ENCODE data around the gene CYTH1.
"Not testable (repeated sequence)": the region's sequence is repeated elsewhere in the genome, so short reads cannot be mapped to it uniquely, and the experiment has no call there.

The CYTH1 gene

DNA sequence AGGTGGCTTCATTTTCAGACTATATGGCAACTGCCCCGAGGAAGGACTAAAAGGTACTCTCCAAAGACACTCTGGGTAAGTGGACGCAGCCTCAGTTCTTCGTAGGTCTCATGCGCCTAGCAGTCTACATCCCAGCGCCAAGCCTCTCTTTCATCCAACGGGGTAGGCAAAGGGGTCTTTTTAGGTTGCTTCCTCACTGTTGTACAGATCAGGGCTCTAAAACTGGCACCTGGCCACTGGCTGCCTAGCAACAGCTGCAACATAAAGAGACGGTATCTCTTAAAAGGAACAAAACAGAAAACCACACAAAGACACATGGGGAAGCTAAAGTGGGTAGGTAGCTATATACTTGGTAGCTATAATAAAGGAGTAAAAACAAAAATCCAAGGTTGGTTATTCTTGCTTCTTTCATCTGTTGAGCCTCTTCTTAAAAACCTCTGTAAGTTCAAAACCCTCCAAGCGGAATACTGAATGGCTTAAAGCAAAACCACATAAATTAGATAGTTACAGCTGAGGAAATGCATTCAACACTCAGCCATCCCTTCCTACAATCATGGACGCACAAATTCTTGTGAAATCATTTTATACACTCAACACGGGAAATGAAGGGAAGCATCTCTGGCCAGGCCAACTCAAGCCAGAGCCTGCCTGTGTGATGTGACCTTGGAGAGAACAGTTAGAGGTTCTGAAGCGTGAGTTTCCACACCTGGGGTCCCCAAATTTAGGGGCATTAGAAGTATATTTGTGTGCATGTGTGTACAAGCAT, 22.7 kb downstream of the CYTH1 start:
- DNase-seq: peak; percentile 76

DNA sequence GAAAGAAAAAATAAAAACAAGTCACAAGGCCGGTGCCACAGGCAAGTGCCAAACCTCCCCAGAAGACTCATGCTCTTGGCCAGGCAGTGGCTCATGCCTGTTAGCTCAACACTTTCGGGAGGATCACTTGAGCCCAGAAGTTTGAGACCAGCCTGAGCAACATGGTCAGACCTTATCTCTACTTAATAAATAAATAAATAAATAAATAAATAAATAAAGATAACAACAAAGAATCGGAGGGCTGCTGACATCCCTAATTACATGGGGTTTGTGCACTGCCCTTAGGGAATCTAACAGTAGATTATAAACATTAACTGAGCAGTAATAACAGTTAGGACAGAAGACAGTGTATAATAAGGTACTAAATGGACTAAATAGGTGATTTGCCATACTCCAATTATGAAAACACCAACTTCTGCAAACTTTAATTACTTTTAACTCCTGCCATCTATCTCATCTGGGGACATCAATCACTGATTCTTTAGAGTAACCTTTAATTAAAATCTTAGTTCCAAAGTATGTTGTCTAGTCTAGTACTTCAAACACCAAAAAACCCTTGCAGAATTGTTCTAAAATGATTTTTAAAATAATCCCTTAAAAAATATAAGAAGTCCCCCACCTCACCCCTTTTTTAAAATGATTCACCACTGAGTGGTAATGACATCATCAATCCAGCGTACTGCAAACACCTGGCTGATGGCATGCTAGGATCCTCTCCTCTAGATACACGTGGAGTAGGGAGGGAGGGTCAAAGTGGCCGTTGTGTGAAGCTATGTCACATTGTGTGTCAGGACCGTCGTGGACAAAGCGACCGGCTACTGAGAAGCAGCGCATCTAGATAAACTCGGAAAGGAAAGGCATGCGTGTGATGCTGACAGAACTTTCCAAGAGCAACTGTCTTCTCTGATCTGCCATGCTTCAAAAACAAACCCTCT, 28.5 kb downstream of the CYTH1 start:
- no peak for DNase-seq

DNA sequence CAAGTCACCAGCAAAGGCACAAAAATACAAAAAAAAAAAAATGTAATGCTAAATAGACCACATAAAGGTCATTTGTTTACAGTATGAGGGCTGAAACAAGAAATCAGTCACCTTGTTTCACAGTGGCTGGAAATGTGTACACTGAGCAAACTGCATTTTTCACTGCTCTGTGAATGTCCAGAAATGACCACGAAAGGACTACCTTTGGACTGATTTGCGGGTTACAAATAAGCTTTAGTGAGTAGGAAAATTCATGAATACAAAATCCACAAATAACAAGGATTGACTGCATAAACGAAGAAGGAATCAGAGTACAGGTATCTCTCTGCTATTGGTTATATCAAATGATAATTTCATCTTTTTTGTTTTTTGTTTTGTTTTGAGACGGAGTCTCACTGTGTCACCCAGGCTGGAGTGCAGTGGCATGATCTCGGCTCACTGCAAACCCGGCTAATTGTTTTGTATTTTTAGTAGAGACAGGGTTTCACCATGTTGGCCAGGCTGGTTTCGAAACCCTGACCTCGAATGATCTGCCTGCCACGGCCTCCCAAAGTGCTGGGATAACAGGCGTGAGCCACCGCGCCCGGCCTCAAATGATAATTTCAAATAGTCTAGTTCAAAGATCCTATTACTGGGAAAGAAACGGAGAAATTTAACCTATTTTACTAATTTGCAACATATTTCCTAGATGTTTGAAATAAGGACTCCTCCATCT, 30.5 kb downstream of the CYTH1 start:
- no peak for DNase-seq

DNA sequence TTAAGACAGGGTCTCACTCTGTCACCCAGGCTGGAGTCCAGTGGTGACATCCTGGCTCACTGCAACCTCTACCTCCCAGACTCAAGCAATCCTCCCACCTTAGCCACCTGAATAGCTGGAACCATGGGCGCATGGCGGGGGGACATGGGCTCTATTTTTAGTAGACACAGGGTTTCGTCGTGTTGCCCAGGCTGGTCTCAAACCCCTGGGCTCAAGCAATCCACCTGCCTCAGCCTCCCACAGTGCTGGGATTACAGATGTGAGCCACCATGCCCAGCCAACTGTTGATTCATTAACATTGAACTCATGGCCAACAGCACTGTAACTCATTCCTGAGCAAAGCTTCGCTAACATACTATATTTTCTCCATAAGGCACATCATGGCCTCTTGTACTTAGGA, 31.1 kb downstream of the CYTH1 start:
- DNase-seq: not testable (repeated sequence)

DNA sequence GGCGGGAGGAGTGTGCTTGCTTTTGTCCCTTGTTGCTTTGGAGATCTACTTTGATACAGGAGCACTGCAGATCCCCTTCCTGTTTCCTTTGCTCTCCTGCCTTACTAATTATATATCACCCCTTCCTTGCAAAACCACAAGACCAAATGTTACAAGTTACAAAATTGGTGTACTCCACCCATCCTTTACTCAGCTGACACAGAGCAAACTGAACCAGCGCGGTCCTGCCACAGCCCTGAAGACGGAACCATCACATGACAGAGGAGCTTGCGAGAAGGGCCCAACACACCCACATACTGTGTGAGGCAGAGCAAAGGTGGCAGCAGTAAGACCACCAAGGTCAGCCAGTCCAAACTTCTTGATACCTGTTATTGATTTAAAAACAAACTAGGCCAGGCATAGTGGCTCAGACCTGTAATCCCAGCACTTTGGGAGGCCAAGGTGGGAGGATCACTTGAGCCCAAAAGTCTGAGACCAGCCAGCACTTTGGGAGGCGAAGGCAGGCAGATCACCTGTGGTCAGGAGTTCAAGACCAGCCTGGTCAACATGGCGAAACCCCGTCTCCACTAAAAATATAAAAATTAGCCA, 33.2 kb downstream of the CYTH1 start:
- DNase-seq: peak; percentile 82

DNA sequence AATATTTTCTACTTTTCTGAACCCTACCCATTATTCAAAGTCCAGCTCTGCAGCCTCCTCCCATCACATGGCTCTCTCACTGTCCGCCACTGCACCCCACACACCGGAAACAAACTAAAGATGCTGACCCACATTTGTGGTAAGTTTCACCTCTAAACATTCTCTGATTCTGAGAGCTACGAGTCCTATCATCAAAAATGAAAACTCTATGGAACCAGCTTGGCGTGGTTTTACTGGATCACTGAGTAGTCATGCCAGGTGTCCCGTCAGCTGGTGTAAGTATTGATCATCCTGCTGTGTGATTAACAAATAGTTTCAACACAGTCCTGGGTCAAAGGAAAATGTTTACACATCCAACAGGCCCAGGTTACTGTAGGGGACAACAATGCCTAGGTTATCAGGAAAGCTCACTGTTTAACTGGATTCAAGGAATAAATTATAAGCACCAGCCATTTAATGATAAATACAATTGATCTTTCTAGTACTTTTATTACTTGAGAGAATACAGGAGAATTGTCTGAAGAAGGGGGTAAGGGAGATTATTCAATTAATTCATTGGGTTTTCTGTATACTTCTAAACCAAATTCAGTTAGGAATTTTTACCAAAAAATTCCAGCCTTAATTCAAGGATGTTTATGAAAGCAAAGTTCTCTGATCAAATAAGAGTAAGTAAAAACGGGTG, 33.9 kb downstream of the CYTH1 start:
- peak; percentile 68 for DNase-seq

DNA sequence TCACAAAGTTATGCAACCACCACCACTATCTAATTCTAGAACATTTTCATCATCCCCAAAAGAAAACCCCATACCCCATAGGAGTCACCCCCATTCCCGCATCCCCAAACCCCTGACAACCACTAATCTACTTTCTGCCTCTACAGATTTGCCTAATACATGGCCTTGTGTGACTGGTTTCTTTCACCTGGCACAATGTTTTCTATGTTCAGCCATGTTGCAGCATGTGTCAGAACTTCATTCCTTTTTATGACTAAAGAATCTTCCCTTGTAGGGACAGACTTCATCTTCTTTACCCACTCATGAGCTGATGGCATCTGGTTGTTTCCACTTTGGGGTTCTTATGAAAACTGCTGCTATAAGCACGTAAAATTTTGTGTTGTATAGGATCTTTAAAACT, 34.6 kb downstream of the CYTH1 start:
- no peak for DNase-seq

DNA sequence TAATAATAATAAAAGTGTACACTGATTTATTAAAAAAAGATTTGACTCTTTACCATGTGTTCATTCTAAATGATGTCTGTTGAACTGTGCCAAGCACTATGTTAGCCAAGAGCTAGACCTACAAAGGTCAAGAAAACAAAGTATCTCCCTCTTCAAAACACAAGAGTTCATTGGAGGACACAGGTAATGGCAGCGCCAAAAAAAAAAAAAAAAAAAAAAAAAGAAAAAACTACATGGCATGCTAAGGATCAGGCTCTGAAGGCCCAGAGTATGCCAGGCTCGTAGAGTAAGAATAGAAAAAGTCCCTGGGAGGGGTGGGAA, 35.2 kb downstream of the CYTH1 start:
- DNase-seq: no peak

DNA sequence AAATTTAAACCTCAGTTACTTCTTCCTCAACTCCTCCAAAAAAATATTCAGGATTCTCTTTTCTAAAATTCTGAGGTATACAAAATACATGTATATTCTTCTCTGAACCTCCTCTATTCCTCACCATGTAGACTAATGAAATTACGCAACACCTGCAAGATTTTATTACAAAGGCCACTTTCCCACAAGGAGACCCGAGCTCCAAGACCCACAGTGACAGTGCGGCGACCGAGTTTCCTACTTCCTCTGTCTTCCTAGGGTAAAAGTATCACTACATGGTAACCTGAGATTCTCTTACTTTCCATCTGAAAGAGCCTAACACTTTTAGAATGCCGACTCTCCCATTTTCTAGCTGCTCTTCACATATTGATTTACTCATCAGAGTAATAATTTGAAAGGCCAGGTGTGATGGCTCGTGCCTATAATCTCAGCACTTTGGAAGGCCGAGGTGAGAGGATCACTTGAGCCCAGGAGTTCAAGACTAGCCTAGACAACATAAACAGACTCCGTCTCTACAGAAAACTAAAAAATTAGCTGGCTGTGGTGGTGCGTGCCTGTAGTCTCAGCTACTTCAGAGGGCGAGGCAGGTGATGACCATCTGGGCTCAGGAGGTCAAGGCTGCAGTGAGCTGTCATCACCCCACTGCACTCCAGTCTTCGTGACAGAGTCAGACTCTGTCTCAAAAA, 35.7 kb downstream of the CYTH1 start:
- no peak for DNase-seq

DNA sequence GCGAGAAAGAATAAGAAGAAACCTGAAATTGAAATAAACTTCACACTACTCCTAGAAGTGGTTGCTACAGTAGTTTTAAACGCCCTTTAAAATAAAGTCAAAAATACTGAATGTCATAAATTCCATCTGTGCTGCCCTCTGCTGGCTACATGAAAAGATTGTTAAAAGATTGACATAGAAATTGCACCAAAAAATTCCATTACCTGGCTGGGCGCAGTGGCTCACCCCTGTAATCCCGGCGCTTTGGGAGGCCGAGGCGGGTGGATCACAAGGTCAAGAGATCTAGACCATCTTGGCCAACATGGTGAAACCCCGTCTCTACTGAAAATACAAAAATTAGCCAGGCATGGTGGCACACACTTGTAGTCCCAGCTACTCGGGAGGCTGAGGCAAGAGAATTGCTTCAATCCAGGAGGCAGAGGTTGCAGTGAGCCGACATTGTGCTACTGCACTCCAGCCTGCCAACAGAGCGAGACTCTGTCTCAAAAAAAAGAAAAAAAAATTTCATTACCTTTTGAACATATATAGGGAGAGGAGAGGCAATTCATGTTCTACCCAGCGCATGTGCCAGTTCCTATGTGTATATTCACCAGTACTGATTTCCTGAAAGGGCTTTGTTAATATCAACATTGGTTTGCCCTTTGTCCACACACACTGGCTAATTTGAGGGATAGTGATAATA, 36.5 kb downstream of the CYTH1 start:
- DNase-seq: peak; percentile 58

DNA sequence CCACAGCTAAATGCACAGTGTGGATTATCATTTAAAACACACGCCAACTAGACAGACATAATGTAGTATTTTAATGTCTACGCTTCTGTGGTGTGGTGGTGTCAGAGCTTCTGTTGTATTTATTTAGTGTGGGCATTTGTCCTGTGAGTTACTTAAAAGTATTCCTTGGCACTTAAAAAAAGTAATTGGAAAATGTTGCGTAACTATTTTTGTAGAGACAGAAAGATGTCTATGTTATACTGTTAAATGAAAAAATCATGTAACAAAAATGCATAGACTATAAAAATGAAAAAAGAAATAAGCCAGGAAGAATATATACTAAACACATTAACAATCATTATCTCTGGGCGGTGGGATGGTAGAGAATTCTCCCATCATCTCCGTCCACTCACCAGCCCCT, 39.2 kb downstream of the CYTH1 start:
- DNase-seq: no peak

DNA sequence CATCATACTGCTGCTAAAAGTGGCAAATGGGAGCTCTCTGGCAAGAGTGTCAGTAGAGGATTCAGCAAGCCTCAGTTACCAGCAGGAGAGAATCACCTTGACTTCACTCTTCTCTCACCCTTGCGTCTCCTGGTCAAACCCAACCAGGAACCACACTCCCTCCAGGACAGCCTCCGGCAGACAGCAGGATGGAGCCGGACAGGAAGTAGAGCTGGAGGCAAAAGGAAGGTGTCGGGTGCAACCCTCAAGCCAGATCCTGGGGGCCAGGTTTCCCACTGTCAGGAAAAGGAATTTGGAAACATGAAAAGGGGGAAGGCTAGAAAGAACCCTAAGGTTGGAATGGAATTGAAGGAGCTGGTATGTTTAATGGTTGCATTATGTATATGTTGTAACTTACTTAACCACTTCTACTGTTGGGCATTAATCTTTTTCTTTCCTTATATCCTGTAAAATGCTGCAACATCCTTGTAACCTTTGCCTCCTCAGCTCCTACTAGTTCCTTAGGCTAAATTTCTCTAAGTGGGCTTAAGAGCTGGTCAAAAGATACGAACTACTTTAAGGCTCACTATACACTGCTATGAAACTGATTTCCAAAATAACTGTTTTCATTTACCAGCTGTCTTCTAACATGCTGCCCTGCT, 40.3 kb downstream of the CYTH1 start:
- no peak for DNase-seq

DNA sequence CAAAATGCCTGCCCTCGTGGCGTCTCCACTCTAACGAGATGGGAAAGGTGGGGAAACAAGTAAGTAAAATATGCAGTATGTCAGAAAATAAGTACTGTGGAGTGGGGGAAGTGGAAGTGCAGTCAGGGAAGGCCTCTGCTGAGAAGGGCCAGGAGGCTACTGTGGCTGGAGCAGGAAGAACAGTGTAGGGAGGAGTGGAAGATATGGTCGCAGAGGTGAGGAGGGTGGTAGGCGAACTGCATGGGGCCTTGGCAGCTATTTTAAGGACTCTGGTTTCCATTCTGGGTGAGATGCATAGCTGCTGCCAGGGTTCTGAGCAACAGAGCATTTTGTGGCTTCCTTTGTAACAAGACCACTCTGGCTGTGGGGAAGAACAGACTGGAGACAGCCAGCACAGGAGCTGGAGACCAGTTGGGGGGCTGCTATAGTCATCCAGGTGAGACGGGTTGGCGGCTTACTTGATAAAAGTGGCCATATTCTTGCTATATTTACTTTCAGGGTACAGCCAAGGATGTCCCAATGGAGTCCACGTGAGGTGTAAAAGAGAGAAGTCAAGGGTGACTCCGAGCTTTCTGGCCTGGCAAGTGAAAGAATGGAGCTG, 42.6 kb downstream of the CYTH1 start:
- DNase-seq: no peak

DNA sequence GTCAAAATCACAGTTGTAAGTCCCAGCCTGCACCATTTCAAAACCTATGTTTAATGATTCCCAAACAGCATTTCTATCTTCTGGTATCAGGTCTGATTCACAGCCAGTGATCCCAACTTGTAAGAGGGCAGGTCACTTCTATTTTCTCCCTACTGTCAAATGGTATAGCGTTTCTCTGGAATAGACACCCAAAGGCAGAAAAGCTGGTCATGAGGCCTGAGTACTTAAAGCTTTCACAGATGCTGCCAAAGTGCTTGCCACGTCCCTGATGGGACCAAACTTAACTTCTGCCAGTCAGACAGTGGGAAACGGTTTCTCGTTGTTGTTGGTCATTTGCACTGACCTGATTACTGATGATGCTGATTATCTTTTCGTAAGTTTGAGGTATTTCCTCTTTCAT, 43.4 kb downstream of the CYTH1 start:
- no peak for DNase-seq

DNA sequence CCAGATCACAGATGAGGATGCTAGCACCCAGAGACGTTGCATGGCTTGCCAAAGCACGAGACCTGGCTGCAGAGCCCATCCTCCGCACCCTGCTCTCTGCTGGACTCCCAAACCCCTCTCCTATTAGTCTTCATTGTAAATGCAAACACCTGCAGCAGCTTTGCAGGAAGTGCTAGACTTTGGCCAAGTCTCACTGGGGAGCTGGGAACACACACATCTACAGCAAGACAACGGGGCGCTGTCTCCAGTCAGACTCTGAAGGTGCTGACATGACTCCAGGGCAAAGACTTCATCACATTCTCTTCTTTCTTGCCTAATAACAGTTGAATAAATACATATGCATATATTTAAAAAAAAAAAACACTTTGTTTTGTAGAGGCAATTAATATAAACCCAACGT, 43.8 kb downstream of the CYTH1 start:
- DNase-seq: no peak

DNA sequence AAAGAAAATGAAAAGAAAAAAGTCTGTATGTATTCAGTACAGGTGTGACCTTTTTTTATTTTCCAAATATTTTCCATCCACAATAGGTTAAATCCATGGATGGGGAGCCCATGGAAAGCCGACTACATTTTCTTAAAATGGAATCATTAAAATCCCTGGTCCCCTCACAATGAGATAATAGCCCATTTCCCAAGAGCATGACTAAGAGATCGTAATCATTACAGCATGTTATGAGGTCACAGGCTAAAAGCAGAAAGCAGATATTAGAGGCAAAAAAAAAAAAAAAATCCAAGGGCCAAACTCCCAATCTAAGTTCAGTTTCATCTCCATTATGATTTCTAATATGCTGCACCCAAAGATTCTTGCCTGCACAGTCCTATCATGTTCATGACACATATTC, 44.7 kb downstream of the CYTH1 start:
- no peak for DNase-seq

DNA sequence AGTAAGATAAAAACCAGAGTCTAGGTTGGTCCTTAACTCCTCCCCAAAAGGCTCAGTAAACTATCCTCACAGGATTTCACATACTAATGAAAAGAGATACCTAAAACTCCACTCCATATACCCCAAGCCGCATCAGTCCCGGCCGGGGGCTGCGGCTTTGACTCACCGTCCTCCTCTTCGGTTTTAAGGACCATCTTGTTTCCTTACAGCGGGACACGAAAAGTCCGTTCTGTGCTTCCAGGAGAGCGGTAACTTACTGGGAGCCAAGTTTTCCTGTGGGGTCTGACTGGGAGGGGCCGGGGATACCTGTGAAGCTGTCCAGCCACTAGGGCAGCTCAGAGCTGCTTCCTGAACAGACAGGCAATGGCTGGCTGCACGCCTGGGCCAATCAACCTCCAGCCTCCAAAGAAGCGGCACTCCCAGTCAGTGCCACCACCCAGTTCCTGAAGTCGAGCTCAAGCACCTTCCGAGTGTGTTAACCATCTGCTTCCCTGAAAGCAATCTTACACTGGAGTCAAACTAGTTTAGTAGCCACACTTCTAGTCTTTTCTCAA, 45.5 kb downstream of the CYTH1 start:
- DNase-seq: peak; percentile 70

DNA sequence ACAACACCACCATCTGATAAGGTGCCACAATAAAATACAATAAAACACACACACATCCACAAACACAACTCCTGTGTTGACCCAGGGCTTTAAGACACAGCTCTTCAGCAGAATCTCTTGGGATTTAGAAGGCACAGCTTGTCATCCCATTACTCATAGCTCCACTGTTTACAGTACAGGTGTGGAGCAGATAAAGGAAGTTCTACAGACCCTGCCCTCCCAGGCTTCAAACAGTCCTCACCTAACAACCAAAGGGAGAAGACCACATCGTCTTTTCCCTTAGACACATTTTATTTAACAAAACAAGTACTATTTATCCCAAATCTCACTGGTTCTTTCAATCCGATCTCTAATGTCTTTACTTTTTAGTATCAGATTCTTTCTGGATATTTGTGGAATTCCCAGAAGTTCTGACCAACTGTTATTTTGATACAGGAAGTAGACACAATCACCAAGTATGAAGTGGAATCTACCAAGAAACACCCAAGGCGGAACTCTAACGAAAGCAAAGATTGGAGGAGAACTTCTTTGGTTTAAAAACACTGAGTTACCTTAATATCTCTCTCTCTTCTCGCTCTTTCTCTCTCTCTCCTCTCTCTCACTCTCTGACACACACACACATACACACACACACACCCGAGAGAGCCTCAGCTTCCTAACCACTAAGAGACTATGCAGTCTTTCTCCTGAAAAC, 46.1 kb downstream of the CYTH1 start:
- DNase-seq: no peak
